DMS79 (cell line): ENCODE results near the gene CHP1.
A peak's percentile ranks its signal among the peaks of the same experiment; 100 is the strongest.
"Not testable (repeated sequence)": the region's sequence is repeated elsewhere in the genome, so short reads cannot be mapped to it uniquely, and the experiment has no call there.

ENCODE experiments used
- DNase-seq: peaks from one replicate; lab custom pipeline; 2025; lab: John Stamatoyannopoulos, UW

CHP1 gene

DNA sequence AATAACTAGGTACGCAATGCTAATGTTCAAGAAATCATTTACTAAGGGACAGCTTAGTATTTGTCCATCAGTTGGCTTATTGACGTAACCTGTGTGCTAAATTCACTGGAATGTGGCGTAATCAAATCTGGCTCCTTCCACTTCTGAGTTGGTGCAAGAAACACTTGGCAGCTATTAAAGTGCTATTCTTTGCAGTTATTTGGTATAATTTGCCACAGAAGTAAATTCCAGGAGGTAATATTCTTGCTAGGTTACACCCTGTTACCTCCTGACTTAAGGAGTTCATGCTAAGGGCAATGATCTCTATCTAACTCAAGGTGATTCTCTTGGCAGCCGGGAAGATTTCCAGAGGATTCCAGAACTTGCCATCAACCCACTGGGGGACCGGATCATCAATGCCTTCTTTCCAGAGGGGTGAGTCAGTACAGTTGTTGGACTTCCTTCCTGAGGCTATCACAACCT is 25.5 kb downstream of the CHP1 start:
- DNase-seq: no peak

GRCh38 chr15:41258750-41259471 is 27.8 kb downstream of the CHP1 start:
- DNase-seq: no peak

GRCh38 chr15:41259546-41260189 is 28.6 kb downstream of the CHP1 start:
- no peak for DNase-seq

DNA sequence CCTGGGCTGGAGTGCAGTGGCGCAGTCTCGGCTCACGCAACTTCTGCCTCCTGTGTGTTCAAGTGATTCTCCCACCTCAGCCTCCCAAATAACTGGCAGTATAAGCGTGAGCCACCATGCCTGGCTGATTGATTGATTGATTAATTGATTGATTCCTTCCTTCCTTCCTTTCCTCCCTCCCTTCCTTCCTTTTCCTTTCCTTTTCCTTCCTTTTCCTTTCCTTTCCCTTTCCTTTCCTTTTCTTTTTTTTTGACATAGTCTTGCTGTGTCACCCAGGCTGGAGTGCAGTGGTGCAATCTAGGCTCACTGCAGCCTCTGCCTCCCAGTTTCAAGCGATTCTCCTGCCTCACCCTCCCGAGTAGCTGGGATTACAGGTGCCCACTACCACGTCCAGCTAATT is 29.9 kb downstream of the CHP1 start:
- DNase-seq: not testable (repeated sequence)

- DNase-seq: no peak
Observed at GRCh38 chr15:41262571-41262970, 31.5 kb downstream of the CHP1 start.

DNA sequence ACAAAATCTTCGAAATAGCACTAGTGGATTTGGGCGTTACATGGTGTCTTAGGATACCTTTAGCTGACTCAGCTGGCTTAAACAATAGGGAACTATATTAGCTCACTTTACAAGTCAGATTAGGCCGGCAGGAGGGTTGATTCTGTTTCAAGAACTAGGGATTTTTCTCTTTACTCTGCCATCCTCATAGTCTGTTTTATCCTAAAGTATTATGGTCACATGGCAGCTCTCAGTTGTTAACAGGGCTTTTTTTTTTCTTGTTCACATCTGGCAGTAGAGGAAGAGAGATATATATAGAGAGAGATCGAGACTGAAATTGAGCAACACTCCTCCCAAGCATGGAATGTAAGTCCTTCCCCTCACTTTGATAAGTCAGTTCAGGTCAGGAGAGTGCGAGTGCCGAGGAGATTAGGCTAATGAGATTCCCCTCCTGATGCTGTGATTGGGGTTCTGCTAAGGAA is 32.9 kb downstream of the CHP1 start:
- DNase-seq: no peak

GRCh38 chr15:41269887-41270286 is 38.8 kb downstream of the CHP1 start:
- no peak for DNase-seq

DNA sequence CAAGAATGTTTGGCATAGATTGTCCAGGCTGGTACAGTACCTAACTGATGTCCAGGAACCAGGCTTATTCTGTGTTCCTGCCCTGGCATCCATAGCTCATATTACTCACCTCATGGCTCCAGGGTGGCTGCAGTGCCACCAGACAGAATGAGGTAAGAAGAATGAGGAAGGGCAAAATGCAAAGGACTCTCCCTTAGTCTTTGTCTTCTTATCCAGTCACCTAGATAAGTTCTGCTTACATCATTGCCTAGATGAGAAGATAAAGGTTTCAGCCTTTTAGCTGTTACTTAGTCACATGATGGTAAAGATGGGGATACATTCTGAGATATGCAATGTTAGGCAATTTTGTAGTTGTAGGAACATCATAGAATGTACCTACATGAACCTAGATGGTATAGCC is 45.8 kb downstream of the CHP1 start:
- no peak for DNase-seq

GRCh38 chr15:41278319-41278718 is 47.3 kb downstream of the CHP1 start:
- no peak for DNase-seq

DNA sequence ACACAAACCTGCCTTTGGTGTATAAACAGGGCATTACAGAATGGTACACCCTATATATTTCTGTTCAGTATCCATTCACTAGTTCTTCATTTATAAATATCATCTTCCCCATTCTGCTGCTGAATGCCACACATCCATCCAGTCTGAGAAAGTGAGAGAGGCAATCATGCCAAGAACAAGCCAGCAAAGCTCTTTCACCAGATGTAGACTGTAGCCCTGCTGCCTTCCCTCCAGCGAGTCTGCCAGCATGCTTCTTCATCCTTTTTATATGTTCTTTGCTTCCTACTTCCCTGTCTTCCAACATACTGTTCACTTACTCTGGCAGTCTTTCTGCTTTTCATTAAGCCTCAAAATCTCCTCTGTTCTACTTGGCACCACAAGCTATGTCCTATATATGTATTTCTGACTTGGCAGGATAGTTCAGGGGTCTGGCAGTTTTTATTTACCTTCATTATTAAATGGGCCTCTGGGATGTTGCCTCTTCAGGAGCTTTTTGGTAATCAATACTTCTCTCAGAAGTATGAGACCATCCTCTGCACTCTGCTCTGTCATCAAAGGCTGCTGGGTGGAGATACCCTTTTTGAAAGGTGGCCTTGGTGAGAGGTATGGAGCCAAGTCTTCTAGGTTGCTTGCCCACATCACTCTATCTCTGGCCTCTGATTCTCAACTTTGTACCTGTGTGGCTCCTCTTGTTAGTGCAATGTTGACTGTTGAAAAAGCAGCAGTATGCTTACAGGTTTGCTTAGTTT is 48.6 kb downstream of the CHP1 start:
- no peak for DNase-seq

DNA sequence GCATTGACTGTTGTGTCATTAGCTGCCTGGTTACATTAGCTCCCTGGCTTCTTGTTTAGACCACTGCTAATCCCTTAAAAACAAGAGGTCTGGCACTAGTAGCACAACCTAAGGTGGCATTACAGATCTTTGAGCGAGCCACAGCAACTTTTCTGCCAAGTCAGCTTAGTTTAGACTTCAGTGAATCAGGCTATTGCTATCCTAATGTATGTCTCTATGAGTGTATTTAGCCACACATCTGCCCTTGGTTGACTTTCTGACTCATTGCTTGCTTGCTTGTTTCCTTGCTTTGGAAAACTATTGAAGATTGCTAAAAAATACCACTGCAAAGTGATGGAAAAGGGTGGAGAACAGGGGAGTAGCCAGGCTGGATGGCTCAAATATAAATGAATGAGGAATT is 50.2 kb downstream of the CHP1 start:
- no peak for DNase-seq

- not testable (repeated sequence) for DNase-seq
Observed at GRCh38 chr15:41282436-41282835, 51.4 kb downstream of the CHP1 start.

DNA sequence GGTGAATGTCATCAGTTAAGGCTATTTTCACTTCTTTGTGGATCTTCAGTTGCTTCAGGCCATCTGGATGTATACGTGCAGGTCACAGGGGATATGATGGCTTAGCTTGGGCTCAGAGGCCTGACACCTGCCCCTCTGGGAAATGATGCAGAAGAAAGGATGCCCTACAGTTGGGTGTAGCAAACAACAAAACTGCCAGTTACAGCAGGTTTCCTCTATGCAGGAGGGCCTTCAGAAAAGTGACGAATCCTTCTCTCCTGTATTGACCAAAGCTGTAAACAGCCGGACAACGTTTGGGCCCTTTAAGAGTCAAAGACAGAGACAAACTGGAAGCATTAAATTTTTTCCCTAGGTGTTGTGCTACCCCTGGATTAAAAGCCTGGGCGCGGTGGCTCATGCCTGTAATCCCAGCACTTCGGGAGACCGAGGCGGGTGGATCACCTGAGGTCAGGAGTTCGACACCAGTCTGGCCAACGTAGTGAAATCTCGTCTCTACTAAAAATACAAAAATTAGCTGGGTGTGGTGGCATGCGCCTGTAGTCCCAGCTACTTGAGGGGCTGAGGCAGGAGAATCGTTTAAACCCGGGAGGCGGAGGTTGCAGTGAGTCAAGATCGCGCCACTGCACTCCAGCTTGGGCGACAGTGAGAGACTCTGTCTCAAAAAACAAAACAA is 52.0 kb downstream of the CHP1 start:
- DNase-seq: not testable (repeated sequence)

- peak; percentile 91 for DNase-seq
Observed at GRCh38 chr15:41283653-41284426, 52.8 kb downstream of the CHP1 start.

- DNase-seq: no peak
Observed at GRCh38 chr15:41284427-41285177, 53.5 kb downstream of the CHP1 start.

- DNase-seq: no peak
Observed at GRCh38 chr15:41285285-41285684, 54.2 kb downstream of the CHP1 start.

DNA sequence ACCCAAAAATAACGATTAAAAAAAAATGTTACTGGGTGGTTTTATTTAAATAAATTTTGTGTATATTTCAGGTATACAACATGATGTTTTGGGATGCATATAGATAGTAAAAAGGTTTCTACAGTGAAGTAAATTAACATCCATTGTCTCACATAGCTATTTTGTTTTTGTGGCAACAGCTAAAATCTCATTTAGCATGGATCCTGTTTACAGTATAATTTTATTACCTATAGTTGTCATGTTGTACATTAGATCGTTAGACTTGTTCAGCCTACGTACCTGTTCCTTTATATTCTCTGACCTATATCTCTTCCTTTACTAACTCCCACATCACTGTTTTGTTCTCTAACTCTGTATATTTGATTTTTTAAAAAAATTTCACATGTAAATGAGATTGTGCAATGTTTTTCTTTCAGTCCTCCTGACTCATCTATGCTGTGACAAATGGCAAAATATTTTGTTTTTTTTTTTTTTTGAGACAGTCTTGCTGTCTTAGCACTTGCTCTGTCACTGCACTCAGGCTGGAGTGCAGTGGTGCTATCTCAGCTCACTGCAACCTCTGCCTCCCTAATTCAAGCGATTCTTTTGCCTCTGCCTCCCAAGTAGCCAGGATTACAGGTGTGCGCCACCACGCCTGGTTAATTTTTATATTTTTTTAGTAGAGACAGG is 55.7 kb downstream of the CHP1 start:
- no peak for DNase-seq

DNA sequence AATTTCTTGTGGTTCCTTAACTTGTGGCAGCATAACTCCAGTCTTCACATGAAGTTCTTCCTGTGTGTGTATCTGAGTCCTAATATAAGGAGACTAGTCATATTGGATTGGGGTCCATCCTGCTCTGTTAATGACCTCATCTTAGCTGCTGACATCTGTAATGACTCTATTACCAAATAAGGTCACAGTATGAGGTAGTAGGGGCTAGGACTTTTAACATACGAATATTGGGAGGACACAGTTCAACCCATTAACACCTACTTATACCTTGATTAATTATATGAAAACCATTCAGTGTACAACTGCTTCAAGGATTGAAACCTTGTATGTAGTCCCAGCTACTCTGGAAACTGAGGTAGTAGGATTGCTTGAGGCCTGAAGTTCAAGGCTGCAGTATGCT is 57.4 kb downstream of the CHP1 start:
- no peak for DNase-seq

- no peak for DNase-seq
Observed at GRCh38 chr15:41289953-41290352, 58.9 kb downstream of the CHP1 start.

GRCh38 chr15:41291065-41291631 is 60.1 kb downstream of the CHP1 start:
- DNase-seq: no peak
